Endometrial microvascular endothelial cells (primary cell): ENCODE data around the gene GDPD5. TPM values are rescaled to one million over a fixed set of nuclear protein-coding genes. Genes with fewer than 3 reads are reported as not detected.

Experiments
- in situ Hi-C: cut with HindIII; loops from 2 replicates; pipeline ENCODE4 v1.10.0; 2017; ENCODE audit warnings: low sequenced_read_pairs, low pct_unique_long_range_greater_than_20kb; ENCODE audit errors: inconsistent ontology term
- total RNA-seq: library from RNA; depleted of rRNA; stranded (reverse); fragments of >200 nt; gene quantifications from one replicate; pipeline ENCODE4 v1.2.3, GENCODE V29; 2015; ENCODE audit errors: inconsistent ontology term

GDPD5 gene
- total RNA-seq, 1 donor from 2014 or later: 36.6 TPM

DNA sequence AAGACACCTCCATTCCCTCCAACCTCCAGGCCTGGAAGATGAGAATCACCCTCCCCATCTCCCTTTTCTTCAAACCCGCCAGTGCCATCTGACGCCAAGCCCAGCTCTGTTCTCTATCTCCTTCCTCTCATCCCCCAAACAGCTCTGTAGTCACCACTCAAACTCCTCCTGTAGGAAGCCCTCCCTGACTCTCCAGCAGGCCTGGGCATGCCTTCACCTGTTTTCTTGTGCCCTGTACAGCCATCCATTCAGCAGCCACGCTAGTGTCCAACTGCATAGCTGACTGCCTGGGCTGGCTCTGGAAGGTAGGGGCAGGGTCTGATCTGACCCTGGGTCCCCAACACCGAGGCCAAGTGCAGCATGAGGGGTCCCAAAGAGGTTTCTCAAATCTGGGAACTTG, 25.0 kb downstream of the GDPD5 start:
- in situ Hi-C loops: no loop called here

GRCh38 chr11:75499423-75500190, 26.1 kb downstream of the GDPD5 start:
- in situ Hi-C loops: no loop called here

DNA sequence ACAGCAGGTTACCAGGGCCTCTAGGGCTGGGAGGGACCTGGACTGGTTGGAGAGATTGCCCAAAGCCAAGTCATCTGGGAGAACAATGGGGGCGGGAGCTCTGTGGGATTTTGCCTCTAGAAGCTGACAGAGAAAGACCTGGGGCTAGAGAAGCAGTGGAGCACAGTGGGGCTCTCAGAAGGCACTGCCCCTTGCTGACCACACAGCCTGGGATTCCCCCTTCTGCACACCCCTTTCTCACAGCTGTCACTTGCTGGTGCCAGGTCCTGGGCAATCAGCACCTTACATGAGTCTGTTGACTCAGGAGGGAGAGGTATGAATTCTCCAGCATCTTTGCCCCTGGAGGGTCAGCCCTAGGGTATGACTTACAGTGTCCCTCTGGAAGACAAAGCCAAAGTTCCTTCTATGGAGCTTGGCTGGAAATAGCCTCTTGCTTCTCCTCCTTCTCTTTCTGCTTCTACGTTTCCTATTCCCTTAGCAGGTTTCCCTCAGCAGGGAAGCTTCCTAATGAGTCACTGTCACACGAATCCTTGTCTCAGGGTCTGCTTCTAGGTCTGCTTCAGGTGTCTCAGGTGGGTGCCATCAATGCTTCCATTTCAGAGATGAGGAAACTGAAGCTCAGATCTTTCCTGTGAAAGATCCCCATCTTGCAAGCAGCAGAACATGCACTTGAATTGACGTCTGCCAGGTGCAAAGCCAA, 27.0 kb downstream of the GDPD5 start:
- in situ Hi-C loops: no loop called here

DNA sequence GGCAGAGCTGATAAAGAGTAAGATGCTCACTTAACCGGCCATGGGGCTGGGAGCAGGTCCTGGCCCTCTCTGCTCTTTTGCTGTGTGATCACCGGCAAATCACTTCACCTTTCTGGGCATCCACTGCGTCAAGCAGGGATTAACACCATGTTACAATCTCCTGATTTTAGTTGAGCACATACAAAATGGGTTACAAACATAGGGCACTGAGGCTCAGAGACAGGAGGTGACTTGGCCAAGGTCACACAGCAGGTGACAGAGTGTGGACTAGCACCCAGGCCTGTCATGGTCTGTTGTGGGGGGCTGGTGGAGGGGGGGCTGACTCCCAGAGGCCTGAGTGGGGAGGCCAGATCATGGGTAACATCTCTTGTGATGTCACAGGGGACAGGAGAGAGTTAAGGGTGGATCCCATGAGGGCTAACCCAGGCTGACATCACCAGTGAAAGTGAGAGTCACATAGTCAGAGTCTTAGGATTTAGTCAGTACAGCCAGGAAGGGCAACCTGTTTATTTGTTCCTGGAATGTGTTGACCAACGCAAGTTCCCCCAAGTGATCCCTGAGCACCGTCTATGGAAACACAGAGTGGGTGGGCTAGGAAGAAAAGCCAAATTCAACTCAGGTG, 27.8 kb downstream of the GDPD5 start:
- in situ Hi-C loops: no loop called here

DNA sequence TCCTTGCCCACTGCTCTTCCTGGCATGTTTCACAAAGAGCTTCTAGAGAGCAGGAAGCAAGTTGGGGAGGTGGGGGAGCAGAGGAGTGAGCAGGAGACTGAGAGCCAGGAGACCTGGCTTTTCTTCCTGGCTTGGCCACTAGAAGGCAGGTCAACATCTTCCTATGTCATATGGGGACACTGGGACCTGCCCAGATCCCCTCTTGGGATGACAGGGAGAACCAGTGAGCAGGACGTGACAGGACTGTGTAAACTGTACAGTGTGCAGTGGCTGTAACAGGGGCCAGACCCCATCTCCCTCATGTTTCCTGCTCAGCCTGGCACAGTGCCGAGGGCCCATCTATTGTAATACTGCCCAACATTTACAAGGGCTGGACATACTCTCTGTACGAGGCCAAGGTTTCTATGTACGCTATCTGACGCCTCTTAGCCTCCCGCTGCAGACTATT, 29.4 kb downstream of the GDPD5 start:
- in situ Hi-C loops: no loop called here

DNA sequence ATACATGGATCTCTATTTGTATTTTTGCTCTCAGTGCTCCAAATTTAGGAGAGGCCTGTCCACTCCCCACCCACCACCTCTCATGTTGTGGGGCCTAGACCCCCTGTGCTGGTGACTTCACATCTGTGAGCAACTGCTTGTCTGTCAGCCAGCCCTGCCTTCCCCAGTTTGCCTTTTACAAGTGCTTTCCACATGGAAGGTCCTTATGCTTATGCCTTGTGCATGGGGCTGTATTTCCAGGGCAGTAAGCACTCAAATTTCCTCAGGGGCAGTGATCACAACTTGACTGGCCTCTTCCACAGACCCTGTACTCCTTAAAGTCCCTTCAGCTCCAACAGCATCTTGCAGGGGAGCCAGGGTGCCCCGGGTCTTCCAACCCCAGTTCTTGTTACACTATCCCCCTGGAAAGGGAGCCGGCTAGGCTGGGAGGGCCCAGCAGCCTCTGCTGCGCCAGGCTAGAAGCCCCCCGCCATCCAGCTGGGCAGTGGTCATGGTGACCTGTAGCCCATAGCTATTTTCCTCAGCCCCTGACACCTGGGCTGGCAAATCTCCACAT, 29.9 kb downstream of the GDPD5 start:
- in situ Hi-C loops: no loop called here

- in situ Hi-C loops: no loop called here
Measured at GRCh38 chr11:75493626-75494025, 32.1 kb downstream of the GDPD5 start.

DNA sequence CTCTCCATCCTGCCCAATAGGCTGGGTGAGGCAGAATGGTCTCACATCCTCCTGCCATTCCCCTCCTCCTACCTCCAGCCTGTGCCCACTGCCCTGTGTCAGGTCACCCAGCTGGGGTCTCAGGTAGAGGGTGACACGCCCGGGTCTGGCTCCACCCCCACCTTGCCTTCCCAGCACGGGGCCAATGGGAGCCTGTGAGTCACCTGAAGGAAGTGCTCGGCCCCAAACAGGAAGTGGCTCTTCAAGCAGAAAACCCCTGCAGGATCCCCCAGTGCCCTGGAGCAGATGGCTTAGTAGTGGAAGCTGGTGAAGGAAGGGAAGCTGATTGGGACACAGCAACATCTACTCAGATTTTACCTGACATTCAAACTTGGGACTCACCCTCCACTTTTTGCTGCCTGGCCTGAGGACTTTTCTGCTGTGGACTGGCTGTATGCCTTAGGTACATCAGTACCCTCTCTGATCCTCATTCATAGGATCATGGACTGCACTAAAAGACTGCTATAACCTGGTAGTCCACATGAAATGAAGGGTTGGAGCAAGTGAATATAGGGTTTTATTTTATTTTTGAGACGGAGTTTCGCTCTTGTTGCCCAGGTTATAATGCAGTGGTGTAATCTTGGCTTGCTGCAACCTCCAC, 33.4 kb downstream of the GDPD5 start:
- in situ Hi-C loops: no loop called here

DNA sequence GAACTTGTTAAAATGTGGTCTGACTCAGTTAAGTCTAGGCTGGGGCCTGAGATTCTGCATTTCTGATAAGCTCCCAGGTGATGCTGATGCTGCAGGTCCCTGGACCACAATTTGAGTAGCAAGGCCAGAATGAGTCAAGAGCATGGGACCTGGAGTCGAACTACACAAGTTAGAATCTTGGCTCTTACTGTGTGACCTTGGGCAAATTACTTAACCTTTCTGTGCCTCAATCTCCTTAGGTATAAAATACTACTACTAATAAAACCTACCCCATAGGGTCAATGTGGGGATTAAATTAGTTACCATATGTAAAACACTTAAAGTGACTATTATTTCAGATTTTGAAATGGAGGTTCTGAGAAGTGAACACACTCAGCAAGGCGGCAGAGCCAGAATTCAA, 34.3 kb downstream of the GDPD5 start:
- in situ Hi-C loops: no loop called here

- in situ Hi-C loops: no loop called here
Measured at GRCh38 chr11:75490221-75491181, 35.2 kb downstream of the GDPD5 start.

DNA sequence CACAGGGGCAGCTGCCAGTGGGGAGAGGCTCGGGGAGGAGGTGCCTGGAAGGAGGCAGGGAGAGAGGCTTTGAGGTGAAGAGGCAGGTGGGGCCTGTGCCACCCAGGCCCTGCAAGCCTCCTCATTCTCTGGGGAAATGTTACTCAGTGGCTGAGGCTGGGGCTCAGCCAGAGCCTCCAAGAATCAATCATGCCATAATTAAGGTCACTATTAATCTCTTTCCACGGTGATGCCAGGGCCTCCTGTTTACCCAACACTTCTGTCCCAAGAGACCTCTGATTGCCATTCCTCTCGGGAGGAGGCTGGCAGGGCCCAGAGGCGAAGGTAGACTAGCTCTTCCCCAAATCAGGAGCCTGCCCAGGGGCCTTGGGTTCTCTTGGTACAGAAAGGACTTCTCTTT, 38.4 kb downstream of the GDPD5 start:
- in situ Hi-C loops: no loop called here

DNA sequence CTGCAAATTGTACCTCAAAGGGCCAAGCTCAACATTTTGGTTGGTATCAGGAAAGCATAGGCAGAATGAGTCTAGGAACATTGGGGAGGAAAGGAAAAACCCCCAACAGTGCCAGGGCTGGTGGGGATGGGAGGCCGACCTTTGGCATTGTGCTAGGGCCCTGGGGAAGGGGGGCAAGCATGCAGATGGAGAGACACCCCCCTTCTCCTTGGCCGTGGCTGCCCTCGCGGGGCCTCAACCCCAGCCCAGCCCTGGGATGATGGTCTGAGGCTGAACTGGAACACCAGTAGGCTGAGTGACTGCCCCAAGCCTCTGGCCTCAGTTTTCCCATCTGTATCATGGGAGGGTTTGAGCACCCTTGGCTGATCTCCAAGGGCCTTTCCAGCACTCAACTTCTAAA, 40.0 kb downstream of the GDPD5 start:
- in situ Hi-C loops: no loop called here

GRCh38 chr11:75482931-75483469, 42.7 kb downstream of the GDPD5 start:
- in situ Hi-C loops: no loop called here

GRCh38 chr11:75481922-75482606, 43.7 kb downstream of the GDPD5 start:
- in situ Hi-C loops: no loop called here

DNA sequence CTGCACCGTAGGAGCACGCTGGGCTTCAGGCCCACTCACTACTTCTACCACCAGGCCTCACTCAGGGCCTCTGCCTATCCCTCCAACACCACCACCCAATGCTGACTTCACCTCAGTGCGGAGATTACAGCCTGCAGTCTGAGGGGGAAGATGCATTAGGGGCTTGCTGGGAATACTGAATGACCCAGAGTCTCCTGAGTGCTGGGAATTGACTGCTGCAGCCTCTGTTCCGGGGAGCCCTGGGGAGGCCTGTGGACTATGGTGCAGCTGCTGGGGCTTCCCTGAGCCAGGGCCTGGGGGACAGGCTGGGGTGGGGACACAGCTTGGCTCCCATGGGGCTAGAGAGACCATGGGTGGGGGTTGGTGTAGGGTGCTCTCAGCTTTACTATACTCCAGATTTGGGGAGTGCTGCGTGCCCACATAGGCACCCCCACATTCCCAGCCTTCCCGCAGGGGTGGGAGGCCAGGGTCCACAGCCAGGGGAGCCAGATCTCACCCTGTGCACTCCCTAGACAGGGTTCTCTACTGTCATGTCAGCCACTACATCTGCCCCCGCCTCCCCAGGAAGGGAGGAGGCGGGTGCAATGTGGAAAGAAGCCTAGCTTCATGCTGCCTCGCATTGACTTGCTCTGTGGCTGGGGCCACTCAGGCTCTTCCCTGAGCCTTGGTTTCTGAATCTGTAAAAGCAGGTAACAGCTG, 44.4 kb downstream of the GDPD5 start:
- in situ Hi-C loops: no loop called here

DNA sequence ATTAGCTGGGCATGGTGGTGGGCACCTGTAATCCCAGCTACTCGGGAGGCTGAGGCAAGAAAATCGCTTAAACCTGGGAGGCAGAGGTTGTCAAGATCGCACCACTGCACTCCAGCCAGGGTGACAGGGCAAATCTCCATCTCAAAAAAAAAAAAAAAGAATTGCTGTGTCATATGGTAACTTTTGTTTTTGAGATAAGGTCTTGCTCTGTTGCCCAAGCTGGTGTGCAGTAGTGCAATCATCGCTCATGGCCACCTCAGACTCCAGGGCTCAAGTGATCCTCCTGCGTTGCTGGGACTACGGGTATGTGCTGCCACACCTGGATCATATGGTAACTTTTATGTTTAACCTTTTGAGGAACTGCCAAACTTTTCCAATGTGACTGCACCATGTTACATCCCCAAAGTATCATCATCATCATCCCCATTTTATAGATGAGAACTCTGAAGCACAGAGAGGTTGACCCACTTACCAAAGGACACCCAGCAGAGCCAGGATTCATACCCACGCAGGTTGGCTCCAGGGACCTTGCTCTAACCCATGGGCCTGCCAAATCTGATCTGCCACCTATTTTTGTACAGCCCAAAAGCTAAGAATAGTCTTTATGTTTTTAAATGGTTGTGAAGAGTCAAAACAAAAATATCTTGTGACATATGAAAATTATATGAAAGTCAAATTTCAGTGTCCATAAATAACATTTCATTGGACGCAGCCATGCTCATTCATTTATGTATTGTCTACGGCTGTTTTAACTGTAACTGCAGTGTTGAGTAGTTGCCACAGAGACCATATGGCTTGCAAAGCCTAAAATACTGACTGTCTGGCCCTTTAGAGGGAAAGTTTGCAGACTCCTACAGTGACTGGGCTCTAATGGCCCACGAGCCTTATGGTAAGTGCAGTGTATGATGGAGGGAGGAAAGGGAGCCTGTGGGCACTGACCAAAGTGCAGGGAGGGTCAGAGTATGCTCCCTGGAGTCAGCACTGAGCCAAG, 45.3 kb downstream of the GDPD5 start:
- in situ Hi-C loops: no loop called here
